NCI-H774 (cell line): ENCODE data around the gene RIMS3.
"Not testable (repeated sequence)": the region's sequence is repeated elsewhere in the genome, so short reads cannot be mapped to it uniquely, and the experiment has no call there.

ENCODE experiments used
- DNase-seq: peaks from one replicate; lab custom pipeline; 2025; lab: John Stamatoyannopoulos, UW

RIMS3 gene

DNA sequence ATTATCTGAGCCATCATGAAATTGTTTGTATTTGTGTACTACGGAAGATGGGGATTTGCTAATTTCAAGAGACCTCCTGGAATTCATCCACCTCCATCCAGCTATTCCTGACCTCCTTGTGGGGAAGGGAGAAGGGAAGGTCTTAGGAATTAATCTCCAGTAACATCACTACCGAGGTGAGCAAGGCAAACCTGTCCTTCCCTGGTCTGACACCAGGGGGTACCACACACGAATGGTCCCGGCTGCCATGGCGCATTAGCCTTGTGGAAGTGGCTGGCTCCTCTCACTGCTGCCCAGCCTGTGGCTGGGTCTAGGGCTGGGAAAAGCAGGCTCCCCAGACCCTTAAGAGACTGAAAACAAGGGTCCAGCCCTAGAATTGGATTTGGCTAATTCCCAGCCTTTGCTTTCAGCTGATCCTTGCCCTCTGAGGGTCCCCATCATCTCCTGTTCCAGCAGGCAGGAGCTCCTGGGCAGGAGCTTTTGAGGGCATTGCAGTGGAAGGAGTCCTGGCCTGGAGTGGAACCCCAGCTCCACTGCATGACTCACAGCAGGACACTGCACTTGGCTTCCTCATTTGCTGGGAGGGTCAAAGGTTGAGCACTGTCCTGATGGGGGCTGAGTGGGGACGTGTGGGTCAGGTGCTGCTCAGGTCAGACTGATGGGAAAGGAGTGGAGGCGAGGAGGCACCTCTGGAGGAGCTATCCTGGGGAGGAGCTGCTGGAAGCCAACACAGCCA is 34.8 kb downstream of the RIMS3 start:
- peak; percentile 31 for DNase-seq

DNA sequence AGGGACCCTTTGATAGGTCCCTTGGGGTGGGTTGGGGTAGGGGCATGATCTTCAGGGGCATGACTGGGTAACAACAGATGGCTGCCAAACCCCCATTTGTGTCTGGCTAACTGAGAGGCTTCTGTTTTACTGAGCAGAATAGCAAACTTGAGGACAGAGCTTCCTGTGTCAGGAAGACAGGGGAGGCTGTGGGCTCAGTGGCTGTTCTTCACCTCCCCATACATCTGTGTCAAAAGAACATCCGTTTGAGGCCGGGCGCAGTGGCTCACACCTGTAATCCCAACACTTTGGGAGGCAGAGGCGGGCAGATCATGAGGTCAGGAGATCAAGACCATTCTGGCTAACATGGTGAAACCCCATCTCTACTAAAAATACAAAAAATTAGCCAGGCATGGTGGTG is 35.9 kb downstream of the RIMS3 start:
- DNase-seq, result not testable (repeated sequence)

DNA sequence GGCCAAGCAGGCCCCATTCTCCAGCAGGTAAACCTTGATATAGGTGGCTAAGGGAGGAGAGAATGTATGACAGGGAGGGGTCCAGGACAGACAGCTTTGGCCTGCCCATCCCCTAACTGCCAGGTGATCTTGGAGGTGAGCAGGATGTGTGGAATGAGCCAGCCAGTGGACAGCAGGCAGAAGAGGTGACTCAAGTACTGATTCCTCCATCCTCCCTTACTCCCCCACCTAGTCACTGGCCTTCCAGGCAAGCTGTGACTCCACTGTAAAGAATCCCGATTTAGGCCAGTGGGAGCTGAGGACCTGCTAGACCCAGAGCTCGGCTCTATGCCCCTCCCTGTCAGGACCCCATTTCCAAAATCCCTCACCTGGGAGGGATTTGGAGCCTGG is 36.6 kb downstream of the RIMS3 start:
- DNase-seq, result no peak

DNA sequence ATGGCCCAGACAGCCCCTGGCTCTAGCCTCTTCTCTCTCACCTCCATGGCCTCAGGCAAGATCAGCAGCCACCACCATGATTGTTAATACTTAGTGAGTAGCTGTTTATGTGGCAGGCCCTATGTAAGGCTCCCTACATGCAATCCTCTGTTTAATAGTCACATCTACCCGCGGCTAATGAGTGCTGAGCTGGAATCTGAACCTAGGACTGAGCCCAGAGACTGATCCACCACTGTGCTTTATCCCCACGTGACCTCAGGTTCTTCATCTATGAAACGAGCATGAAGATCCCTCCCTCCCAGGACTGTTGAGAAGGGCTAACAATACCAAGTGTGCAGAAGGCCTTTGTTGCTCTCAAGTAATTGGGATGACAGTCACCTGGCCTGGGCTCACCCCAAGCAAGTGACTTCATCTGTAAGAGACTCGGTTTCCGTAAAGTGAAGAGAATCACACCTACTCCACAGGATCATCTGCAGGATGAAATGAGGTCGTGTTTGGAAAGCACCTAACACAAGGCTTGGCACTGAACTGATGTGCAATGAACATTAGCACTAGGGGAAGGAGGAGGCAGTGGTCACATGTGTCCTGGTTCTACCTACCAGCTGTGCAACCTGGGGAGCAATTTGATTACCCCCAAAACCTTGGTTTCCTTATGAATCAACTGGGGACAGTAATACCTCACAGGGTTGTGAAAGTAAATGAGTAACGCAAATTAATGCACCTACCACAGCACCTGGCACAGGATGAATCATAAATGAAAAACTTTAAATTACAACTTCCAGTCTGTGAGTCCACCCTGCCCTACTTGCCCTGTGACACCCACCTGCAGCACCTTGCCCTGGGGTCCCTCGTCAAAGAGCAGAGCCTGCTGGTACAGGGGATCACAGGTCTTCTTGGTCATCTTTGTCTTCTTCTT is 37.2 kb downstream of the RIMS3 start:
- no peak for DNase-seq

DNA sequence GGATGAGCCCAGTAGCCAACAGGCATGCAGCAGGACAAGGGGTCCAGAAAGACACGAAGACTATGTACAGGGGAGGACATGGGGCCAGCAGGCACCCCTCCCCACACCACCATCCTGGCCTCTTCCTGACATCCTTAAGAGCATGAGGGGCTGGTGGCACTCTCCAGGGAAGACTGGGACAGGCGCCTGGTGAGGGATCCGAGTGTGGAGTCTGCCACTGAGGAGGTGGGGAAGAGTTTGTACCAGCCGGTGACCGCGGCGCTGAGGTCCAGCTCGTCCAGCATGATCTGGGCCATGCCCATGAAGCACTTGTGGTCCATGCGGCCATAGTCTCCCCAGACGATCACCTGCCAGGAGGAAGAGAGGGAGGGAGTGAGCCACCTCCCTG is 39.1 kb downstream of the RIMS3 start:
- no peak for DNase-seq

DNA sequence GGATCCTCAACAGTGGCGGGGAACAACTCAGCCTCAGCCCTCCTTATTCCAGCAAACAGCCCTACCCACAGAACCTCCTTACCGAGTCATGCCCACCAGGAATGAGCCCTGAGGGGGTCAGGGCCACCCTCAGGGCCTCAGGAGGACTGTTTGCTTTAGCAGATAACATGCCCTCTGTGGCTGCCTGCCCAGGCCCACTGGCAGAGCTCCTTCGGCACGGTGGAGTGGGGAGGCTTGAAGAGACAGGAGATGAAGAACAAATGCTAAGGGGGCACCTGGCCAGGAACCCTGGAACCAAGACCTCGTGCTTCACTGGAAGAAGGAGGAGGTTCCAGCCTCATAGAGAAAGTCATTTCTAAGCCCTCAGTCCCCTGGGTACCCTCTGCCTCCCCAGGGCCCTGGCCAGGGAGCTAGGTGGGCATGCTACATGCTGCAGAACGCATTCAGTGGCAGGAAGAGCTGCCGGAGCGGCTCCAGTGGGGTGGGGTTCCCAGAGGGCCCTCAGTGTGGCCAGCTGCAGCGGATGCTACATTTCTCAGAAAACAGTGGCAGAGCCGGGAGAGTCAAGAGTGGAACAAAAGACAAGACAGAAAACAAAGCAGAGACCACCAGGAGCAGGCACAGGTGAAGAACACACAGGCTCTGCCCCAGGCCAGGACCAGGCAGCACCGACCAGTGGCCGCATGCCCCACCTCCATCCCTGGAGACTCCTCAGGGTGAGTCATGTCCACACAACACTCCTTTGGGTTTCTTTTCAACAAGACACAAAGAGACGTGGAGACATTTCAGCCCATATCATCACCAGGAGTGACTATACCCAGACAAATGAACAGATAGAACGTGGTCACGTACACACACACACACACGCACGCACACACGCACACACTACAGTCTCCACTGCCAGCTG is 39.8 kb downstream of the RIMS3 start:
- no peak for DNase-seq

DNA sequence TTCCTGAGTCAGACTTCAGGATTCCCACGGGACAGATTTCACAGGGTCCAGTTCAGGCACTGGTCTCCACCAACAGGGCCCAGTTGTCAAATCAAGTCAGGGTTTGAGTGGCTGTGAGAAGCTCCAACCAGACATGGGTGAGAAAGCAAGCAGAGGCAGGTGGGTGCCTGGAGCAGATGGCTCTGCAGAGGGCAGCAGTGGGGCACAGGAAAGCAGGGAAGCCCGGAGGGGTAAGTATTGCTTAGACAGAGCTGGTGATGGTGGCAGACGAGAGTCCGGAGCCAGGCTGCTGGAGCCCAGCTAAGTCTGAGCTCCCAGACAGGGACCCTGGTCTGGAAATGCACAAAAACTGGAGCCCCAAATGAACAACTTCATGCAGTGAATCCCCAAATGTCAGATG is 40.4 kb downstream of the RIMS3 start:
- DNase-seq, result no peak

DNA sequence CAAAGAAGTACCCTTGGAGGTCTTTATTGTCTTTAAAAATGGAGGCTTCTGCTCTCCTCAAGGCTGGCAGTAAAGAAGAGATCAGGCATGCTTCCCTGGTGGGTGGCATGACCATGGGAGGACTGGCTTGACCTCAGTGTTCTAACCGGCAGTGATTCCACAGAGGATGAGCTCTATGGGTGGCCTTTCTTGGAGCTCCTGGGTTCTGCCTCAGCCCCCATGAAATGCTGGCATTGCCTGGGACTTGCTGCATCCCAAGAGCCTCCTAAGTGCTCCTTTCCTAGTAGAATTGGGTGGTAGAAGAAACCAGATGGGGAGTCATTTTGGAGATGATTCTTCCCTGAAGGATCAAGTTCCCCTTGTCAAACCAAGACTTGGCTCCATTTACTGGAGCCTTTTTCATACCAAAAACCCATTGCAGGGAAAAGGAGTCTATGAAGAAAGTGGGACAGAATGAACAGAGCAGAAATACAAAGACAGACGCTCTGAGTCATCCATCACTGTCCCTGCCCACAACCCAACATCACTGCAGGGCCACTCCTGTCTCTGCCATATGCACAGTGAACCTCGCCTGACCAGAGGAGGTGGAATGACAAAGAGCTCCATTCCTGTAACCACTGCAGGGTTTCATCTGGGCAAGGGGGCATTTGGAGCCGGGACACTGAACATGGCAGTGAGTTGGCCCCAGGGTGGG is 42.4 kb downstream of the RIMS3 start:
- no peak for DNase-seq

DNA sequence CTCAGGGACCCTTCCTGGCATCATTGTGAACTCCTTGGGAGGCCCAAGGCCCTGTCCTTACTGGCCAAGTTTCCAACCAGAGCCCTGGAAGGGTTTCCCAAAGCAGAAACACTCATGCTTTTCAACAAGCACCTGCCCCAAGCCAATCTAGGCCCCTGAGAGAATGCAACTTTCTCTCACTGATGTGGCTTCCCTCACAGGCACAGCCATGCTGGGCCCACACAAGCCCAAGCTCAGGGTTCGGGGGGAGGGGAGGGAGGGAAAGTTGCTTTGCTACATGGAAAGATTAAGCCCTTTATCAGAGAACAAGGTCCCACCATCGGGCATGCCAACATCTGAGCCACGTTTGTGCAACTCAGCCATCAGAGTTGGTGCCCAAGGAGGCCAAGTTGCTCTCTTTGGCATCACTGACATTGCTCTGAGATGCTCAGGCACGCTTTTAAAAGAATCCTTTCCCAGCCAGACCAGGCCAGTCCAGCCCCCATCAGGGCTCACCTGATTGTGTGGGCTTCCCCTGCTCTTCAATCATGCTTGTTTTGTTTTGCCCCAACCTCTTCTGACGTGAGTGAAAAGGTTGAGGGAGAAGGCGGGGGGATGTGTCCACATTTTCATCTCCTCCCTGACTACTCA is 43.5 kb downstream of the RIMS3 start:
- DNase-seq, result no peak

DNA sequence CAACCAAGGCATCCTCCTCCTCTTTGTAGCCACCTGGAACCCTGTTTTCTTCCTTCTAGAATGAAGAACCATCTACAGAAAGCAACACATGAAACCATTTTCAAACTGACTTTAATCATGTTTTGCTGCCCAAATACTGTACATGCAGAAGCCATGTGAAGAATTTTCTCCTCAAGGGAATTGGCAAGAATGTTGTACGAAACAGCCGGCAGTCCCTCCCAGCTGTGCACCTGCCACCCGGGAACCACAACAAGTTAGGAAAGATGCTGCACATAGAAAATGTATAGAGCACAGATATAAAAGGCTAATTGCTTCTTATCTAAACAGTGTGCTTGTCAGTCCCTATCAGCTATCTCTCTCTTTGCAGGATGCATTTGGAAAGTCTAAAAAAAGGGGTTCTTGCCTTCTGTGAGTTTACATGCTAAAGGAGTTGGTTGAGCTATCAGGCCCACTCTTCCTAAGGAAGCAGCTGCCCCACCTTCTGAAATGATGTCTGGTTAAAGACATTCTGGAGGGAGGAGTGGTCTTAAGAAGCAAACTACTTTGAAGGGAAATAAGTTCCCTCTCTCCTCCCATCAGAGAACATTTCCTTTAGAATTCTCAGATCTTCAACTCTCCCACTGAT is 44.8 kb downstream of the RIMS3 start:
- DNase-seq, result no peak

DNA sequence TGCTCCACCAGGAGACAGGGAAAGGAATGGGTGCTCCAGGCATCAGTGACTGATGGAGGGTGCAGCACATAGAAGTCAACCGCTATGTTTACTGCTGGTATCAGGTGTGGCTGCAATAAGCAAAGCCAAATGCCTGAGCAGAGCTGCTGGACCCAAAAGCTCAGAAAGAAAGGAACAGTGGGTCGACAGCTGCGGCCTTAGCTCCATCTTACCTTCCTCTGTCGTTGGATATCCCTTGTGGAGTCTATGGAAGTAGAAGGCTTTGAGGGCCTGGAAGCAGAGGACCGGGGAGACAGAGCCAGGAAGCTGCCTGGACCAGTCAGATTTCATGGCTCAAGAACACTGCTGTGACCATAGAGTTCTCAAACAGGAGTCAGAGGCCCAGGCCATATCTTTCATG is 45.3 kb downstream of the RIMS3 start:
- no peak for DNase-seq

DNA sequence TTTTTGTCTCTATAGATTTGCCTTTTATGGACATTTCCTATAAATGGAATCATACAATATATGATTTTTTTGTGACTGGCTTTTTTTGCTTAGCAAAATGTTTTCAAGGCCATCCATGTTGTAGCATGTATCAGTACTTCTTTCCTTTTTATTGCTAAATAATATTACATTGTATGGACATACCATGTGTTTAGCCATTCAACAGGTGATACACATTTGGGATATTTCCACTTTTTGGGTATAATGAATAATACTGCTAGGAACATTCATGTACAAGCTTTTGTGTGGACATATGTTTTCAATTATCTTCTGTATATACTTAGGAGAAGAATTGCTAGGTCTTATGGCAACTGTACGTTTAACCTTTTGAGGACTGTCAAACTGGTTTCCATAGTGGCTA is 47.4 kb downstream of the RIMS3 start:
- no peak for DNase-seq

DNA sequence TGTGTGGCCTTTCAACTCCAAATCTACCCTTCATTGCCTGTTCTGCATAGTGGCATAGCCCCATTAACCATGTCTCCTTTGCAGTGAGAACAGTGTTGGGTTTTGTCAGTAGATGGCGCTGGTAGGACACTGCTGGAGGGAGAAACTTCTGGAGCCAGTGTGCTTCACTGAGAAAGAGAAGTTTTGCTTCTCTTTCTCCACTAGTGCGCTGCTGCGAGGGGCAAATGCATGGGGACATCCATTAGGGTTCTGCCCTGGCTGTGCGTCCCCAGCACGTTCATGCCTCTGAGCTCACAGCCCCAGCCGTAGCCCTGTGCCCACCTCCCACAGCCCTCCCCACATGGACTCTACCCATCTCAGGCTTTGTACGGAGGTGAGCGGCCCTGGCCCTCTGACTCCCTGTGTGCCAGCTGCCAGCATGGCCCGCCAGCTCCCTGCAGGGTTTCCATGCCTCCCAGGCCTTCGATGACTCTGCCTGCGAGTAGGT is 53.1 kb downstream of the RIMS3 start:
- peak; percentile 79 for DNase-seq

DNA sequence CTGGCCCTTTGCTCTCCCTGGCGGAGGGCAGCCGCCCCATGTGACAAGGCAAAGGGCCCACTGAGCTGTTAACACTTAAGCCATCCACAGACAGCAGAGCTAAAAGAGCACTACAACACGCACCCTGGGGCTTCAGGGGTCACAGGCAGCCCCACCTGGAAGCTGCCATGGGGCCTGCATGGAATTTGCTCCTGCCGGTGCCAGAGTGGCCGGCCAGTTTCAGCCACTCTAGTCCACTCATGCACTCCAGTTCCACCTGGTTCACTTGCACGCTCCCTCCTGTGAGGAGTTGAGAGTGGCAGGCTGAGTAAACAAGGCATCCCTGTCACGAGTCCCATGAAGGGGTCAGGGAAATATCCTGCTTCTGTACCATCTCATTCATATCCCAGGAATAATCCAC is 55.3 kb downstream of the RIMS3 start:
- DNase-seq, result no peak

DNA sequence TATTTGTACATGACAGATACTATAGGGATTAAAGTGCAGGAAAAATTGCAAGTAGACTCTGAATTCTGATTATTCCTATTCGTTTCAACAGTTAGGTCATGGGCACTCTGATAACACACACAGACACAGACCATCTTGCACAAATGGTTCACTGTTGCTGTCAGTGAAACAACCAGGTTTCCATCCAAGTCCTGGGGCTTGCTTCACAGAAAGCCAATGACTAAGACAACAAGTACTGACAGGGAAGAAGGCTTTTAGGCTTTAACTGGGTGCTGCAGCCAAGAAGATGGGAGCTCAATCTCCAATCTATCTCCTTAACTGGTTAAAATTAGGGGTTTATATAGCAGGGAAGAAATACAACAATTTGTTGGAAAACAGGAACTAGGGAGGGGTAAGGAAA is 57.6 kb downstream of the RIMS3 start:
- no peak for DNase-seq

DNA sequence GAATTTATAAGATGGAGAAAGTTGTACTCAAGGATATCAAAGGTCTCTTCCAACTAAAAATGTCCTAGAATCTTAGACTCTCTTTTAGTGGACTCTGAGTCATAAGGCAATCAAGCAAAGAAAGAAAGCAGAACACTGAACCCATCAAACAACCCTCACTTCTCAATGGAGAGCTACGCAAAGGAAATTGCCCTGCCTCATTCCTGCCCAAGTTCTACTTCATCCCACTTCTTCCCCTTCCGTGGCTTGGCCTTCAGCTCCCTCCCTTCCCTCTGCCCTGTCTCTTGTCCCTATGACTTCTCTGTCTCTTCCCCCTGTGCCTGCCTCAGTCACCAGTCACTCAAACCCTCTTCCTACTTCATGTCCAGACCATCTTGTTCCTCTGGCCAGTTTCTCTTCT is 58.5 kb downstream of the RIMS3 start:
- DNase-seq, result no peak

DNA sequence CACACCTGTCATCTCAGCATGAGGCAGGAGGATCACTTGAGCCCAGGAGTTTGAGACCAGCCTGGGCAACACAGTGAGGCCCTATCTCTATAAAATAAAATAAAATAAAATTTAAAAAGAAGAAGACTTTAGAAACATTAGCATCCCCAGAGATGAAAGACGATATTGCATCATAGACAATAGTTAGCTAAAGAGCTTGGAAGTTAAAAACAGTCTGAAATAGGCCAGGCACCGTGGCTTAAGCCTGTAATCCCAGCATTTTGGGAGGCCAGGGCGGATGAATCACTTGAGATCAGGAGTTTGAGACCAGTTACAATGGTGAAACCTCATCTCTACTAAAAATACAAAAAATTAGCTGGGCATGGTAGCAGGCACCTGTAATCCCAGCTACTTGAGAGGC is 59.3 kb downstream of the RIMS3 start:
- DNase-seq, result no peak

DNA sequence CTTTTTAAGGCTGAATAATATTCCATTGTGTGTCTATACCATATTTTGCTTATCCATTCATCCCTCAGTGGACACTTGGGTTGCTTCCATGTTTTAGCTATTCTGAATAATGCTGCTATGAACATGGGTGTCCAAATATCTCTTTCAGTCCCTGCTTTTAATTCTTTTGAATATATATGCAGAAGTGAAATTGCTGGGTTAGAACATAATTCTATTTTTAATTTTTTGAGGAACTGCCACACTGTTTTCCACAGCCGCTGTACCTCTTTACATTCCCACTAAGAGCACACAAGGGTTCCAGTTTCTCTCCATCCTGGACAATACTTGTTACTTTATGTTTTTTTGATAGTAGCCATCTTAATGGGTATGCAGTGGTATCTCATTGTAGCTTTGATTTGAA is 65.6 kb downstream of the RIMS3 start:
- DNase-seq, result no peak

DNA sequence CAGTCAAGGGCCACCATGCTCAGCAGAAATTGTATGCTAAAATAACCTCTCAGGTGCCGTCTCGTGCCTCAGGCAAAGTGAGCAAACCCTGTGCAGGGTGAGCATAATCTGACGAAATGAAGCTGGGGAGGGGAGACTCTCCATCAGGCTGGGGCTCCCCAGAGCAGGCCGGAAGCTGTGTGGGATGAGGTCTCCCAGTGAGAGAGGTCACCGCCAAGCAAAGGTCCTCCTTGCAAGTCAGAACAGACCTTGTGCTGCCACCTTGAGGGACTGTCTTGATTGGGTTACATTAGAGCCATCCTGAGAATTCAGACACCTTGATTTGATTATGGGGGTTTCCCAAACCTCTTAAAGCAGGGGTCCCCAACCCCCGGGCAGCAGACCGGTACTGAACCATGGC is 69.9 kb downstream of the RIMS3 start:
- DNase-seq, result no peak

DNA sequence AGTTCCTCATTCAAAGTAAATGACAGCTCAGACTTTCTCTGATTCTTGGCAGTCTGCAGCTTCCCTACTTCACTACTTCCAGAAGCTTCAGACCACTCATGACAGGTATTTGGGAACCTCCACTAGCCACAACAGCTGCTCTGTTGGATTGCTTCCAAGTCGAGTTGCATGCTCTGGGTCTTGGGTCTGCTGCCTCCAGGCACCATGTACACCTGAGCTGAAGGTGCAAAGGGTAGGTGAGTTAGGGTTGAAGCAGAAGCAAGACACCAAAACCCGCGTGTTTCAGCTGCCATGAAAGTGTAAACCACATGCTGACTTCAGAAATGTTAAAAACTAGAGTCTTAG is 71.3 kb downstream of the RIMS3 start:
- no peak for DNase-seq
